H54 (cell line): ENCODE data around the gene HNF4A.
"Not testable (repeated sequence)": the region's sequence is repeated elsewhere in the genome, so short reads cannot be mapped to it uniquely, and the experiment has no call there.

ENCODE experiments used
- DNase-seq: peaks from one replicate; pipeline ENCODE4 v3.0.0; 2011; ENCODE audit warnings: low spot score, mixed read lengths; ENCODE audit not compliant: insufficient read length
- FAIRE-seq: peaks from 3 replicates; lab custom pipeline; 2011; peaks lifted over from hg19 to GRCh38; lab: Jason Lieb, UNC
- POLR2A ChIP-seq: IDR thresholded peaks from 2 replicates; pipeline ENCODE4 v1.6.1; 2011; ENCODE audit warnings: low read depth, mild to moderate bottlenecking, low read length

Gene HNF4A

GRCh38 chr20:44471481-44471882 is 116.0 kb downstream of the HNF4A start:
- FAIRE-seq (no peak), DNase-seq (no peak)
- no peak for TF ChIP-seq POLR2A

GRCh38 chr20:44472283-44472682 is 116.8 kb downstream of the HNF4A start:
- not testable (repeated sequence) for DNase-seq, FAIRE-seq

GRCh38 chr20:44475372-44475693 is 119.8 kb downstream of the HNF4A start:
- DNase-seq (no peak), FAIRE-seq (no peak)
- TF ChIP-seq POLR2A: no peak

GRCh38 chr20:44475694-44476560 is 120.4 kb downstream of the HNF4A start, which contains the start of gene TTPAL:
TTPAL (plus strand) TSS chr20:44475874; CDS start chr20:44480000, 4,126 bp downstream.
- peak; percentile 99 for TF ChIP-seq POLR2A
- peak; percentile 94 for DNase-seq
- no peak for FAIRE-seq

- no peak for TF ChIP-seq POLR2A
- no peak for DNase-seq
- no peak for FAIRE-seq
These were observed 121.7 kb downstream of the HNF4A start for GRCh38 chr20:44477151-44477550.

GRCh38 chr20:44478206-44478605 is 122.7 kb downstream of the HNF4A start:
- no peak for TF ChIP-seq POLR2A
- FAIRE-seq (no peak), DNase-seq (no peak)

GRCh38 chr20:44479643-44480042 is 124.1 kb downstream of the HNF4A start:
- DNase-seq: no peak
- no peak for TF ChIP-seq POLR2A
- no peak for FAIRE-seq

- no peak for FAIRE-seq
- DNase-seq: no peak
- TF ChIP-seq POLR2A: no peak
These were observed 124.6 kb downstream of the HNF4A start for GRCh38 chr20:44480097-44480496.

GRCh38 chr20:44481719-44482416 is 126.4 kb downstream of the HNF4A start:
- TF ChIP-seq POLR2A: no peak
- FAIRE-seq: no peak
- no peak for DNase-seq

- no peak for TF ChIP-seq POLR2A
- DNase-seq: no peak
These were observed 127.6 kb downstream of the HNF4A start for GRCh38 chr20:44483112-44483511.

More at GRCh38 chr20:44483112-44483511, 127.6 kb downstream of the HNF4A start:
- FAIRE-seq: no peak
